Measurements from ENCODE around the gene CFAP68. TPM values are rescaled to one million over a fixed set of nuclear protein-coding genes. Genes with fewer than 3 reads are reported as not detected.

CFAP68 gene
- total and polyA plus RNA-seq, 8 donors, result 14.3 to 26.9 (median 20.4) TPM

DNA sequence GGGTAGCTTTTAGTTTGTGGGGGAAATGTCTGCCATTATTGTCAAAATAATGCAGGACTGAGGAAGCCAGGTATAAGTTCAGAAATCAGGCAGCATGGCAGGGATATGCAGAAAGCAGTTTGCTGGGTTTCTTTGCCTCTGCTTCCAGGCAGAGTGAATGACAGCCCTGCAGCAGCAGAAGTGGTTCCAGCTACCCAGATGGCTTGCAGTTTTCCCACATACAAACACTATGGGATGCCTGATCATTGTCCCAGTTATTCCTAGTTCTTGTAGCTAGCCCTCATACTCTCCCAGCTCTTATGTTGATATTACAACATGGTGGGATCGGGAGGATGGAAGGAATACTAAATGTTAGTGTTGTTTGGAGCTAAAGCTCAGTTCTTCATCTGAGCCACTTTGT lies 55.0 kb downstream of the CFAP68 start:
- intact Hi-C loops (cut with DNase I), result loop anchor here in 1 of 3 donors (10.0 kb wide), 1 partner anchor 50 kb away; no protein-coding TSS in a partner anchor
- H3K4me3 ChIP-seq, result no peak overlapping the region
- DNase-seq, result no peak
- ATAC-seq, result no peak
- no peak for FAIRE-seq
- H3K9me3 ChIP-seq, result no peaks in the 10 kb centered on the region
- no peaks in the 10 kb centered on the region for H3K36me3 ChIP-seq
- TF ChIP-seq, protein P1, sequence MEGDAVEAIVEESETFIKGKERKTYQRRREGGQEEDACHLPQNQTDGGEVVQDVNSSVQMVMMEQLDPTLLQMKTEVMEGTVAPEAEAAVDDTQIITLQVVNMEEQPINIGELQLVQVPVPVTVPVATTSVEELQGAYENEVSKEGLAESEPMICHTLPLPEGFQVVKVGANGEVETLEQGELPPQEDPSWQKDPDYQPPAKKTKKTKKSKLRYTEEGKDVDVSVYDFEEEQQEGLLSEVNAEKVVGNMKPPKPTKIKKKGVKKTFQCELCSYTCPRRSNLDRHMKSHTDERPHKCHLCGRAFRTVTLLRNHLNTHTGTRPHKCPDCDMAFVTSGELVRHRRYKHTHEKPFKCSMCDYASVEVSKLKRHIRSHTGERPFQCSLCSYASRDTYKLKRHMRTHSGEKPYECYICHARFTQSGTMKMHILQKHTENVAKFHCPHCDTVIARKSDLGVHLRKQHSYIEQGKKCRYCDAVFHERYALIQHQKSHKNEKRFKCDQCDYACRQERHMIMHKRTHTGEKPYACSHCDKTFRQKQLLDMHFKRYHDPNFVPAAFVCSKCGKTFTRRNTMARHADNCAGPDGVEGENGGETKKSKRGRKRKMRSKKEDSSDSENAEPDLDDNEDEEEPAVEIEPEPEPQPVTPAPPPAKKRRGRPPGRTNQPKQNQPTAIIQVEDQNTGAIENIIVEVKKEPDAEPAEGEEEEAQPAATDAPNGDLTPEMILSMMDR (IDR thresholded peaks at IDR 0.05), result no peak
- H3K27ac ChIP-seq, result no peak overlapping the region
- peaks cover 0 to 11% (median 5%) of the 10 kb centered on the region in 3 donors for H3K4me1 ChIP-seq
- H3K27me3 ChIP-seq, result no peaks in the 10 kb centered on the region
- 88 to 91% methylated on average over 1 of the region's 1 CpG for WGBS, 2 donors

Other genes with a start within 250 kb of the CFAP68 start
- gene PPP2R1B, start 113.2 kb upstream of the CFAP68 start, total RNA-seq, result 10 to 100 TPM; 23.2 to 50.1 (median 34.5) TPM
- gene PPP2R1B, start 113.2 kb upstream of the CFAP68 start, polyA plus RNA-seq, result 10 to 100 TPM; 12.6 to 15.9 TPM
- gene ALG9, start 8.0 kb upstream of the CFAP68 start, total RNA-seq, result 10 to 100 TPM; 15.7 to 25.7 (median 21.8) TPM
- gene ALG9, start 8.0 kb upstream of the CFAP68 start, polyA plus RNA-seq, result 10 to 100 TPM; 19.8 to 37.0 TPM
- gene FDXACB1, start 376 bp upstream of the CFAP68 start, total RNA-seq, result 1 to 10 TPM in 3 of 6 donors, under 1 TPM in 3; 0.51 to 1.2 (median 1.1) TPM
- 1 to 10 TPM; 1.6 to 2.1 TPM for gene FDXACB1, start 376 bp upstream of the CFAP68 start, polyA plus RNA-seq
- gene CRYAB, start 32.2 kb downstream of the CFAP68 start, total RNA-seq, result 10 to 100 TPM in 4 of 6 donors, 1 to 10 TPM in 2; 7.2 to 66.6 (median 16.3) TPM
- 10 to 100 TPM; 36.1 to 81.8 TPM for gene CRYAB, start 32.2 kb downstream of the CFAP68 start, polyA plus RNA-seq
- gene HSPB2, start 33.2 kb downstream of the CFAP68 start, total RNA-seq, result under 1 TPM in 5 of 6 donors, not detected in 1; 0.32 to 0.86 (median 0.61) TPM
- gene HSPB2, start 33.2 kb downstream of the CFAP68 start, polyA plus RNA-seq, result 1 to 10 TPM in 1 of 2 donors, under 1 TPM in 1; 0.85 to 1.5 TPM
- gene C11orf52, start 39.4 kb downstream of the CFAP68 start, total RNA-seq, result 10 to 100 TPM in 4 of 6 donors, 1 to 10 TPM in 2; 9.3 to 18.5 (median 11.7) TPM
- 10 to 100 TPM; 19.4 to 23.3 TPM for gene C11orf52, start 39.4 kb downstream of the CFAP68 start, polyA plus RNA-seq
- 10 to 100 TPM in 1 of 6 donors, 1 to 10 TPM in 5; 3.8 to 11.3 (median 5.9) TPM for gene DIXDC1, start 57.8 kb downstream of the CFAP68 start, total RNA-seq
- 1 to 10 TPM; 3.1 to 4.2 TPM for gene DIXDC1, start 57.8 kb downstream of the CFAP68 start, polyA plus RNA-seq
- 10 to 100 TPM in 2 of 6 donors, 1 to 10 TPM in 4; 5.5 to 13.9 (median 8.6) TPM for gene DLAT, start 145.9 kb downstream of the CFAP68 start, total RNA-seq
- gene DLAT, start 145.9 kb downstream of the CFAP68 start, polyA plus RNA-seq, result 1 to 10 TPM; 4.2 to 8.2 TPM
- gene PIH1D2, start 194.5 kb downstream of the CFAP68 start, total RNA-seq, result 1 to 10 TPM in 4 of 6 donors, under 1 TPM in 2; 0.69 to 1.5 (median 1.1) TPM
- 1 to 10 TPM; 1.2 to 1.5 TPM for gene PIH1D2, start 194.5 kb downstream of the CFAP68 start, polyA plus RNA-seq
- gene NKAPD1, start 194.8 kb downstream of the CFAP68 start, total RNA-seq, result 10 to 100 TPM in 2 of 6 donors, 1 to 10 TPM in 4; 7.5 to 13.4 (median 9.1) TPM
- gene NKAPD1, start 194.8 kb downstream of the CFAP68 start, polyA plus RNA-seq, result 1 to 10 TPM; 7.0 to 8.5 TPM
- gene TIMM8B, start 207.2 kb downstream of the CFAP68 start, total RNA-seq, result 10 to 100 TPM; 12.7 to 22.4 (median 17.7) TPM
- gene TIMM8B, start 207.2 kb downstream of the CFAP68 start, polyA plus RNA-seq, result 10 to 100 TPM; 38.5 to 49.4 TPM
- gene SDHD, start 207.3 kb downstream of the CFAP68 start, total RNA-seq, result 10 to 100 TPM; 30.4 to 49.9 (median 39.7) TPM
- gene SDHD, start 207.3 kb downstream of the CFAP68 start, polyA plus RNA-seq, result 10 to 100 TPM; 28.5 to 53.1 TPM

All from pancreas (tissue), 10 donors.